MCF 10A (cell line): ENCODE measurements around the gene SULT1E1. TPM values are rescaled to one million over a fixed set of nuclear protein-coding genes. Genes with fewer than 3 reads are reported as not detected.

Experiments
- BruUV-seq: library from RNA; stranded (reverse); fragments of 400-500 nt; replicated peaks from 2 replicates; lab custom pipeline; 2021; lab: Mats Ljungman, UMichigan
- CTCF ChIA-PET: fragments of 300-600 bp; sonication (Branson Sonifier 250); formaldehyde crosslinking; extraction: SDS; loops from one replicate; lab custom pipeline; 2021; ENCODE audit warnings: antibody characterized with exemption, inconsistent platforms; lab: Yijun Ruan, JAX
- POLR2A ChIA-PET: fragments of 300-600, 350-650 bp; sonication (Branson Sonifier 250); formaldehyde crosslinking; extraction: SDS; loops from one replicate; lab custom pipeline; 2020; ENCODE audit warnings: antibody characterized with exemption, inconsistent platforms; lab: Yijun Ruan, JAX
- DNase-seq: peaks from one replicate; pipeline ENCODE4 v3.0.0-alpha.2; 2018; ENCODE audit not compliant: unreplicated experiment
- H3K27ac Mint-ChIP-seq: one replicate; pipeline ENCODE4 v1.8.0; 2022; ENCODE audit warnings: mild to moderate bottlenecking, low read depth, mixed read lengths; ENCODE audit not compliant: unreplicated experiment
- H3K27me3 Mint-ChIP-seq: one replicate; pipeline ENCODE4 v1.8.0; 2022; ENCODE audit warnings: mixed read lengths; ENCODE audit not compliant: insufficient read depth, unreplicated experiment
- H3K36me3 Mint-ChIP-seq: one replicate; pipeline ENCODE4 v1.8.0; 2022; ENCODE audit warnings: mild to moderate bottlenecking, moderate library complexity, mixed read lengths; ENCODE audit not compliant: insufficient read depth, unreplicated experiment
- H3K4me1 Mint-ChIP-seq: one replicate; pipeline ENCODE4 v1.8.0; 2022; ENCODE audit warnings: mixed read lengths; ENCODE audit not compliant: insufficient read depth, unreplicated experiment
- H3K4me3 Mint-ChIP-seq: one replicate; pipeline ENCODE4 v1.8.0; 2022; ENCODE audit warnings: mild to moderate bottlenecking, moderate library complexity, mixed read lengths; ENCODE audit not compliant: unreplicated experiment
- H3K9me3 Mint-ChIP-seq: one replicate; pipeline ENCODE4 v1.8.0; 2022; ENCODE audit warnings: mixed read lengths; ENCODE audit not compliant: unreplicated experiment
- CTCF ChIP-seq: fragments of 200-600 bp; IDR thresholded peaks from one replicate; pipeline ENCODE4 v1.8.0; 2022; ENCODE audit warnings: antibody characterized with exemption, mild to moderate bottlenecking; ENCODE audit not compliant: unreplicated experiment
- intact Hi-C: fragments of 100-400 bp; cut with micrococcal nuclease; formaldehyde crosslinking; loops from 2 replicates; pipeline ENCODE4 v1.14.1; 2022
- total RNA-seq: library from RNA; stranded (reverse); gene quantifications from 2 replicates; pipeline ENCODE4 v1.2.3, GENCODE V29; 2022

The SULT1E1 gene
- total RNA-seq, 1 experiment from 2014 or later = 6.5 TPM

GRCh38 chr4:69832326-69833030 is 27.5 kb downstream of the SULT1E1 start:
- CTCF ChIA-PET = interaction anchor here (0.6 to 2.6 kb wide), 3 partner anchors 9 to 49 kb away, joined by 3 to 19 read pairs (median 3); no protein-coding TSS in a partner anchor
- POLR2A ChIA-PET = interaction anchor here (0.7 to 0.8 kb wide), 2 partner anchors 12 to 41 kb away, joined by 3 read pairs; no protein-coding TSS in a partner anchor
- TF ChIP-seq CTCF = no peak
- H3K27ac Mint-ChIP-seq = no peak overlapping the region
- H3K4me3 Mint-ChIP-seq = no peak overlapping the region
- peaks cover 11% of the 10 kb centered on the region for H3K4me1 Mint-ChIP-seq
- no peaks in the 10 kb centered on the region for H3K27me3 Mint-ChIP-seq
- BruUV-seq = no TSS peak
- H3K36me3 Mint-ChIP-seq = peaks cover 8% of the 10 kb centered on the region
- intact Hi-C loops = no loop called here
- no peaks in the 10 kb centered on the region for H3K9me3 Mint-ChIP-seq
- no peak for DNase-seq

GRCh38 chr4:69831646-69832325 is 28.2 kb downstream of the SULT1E1 start:
- Mint-ChIP-seq H3K36me3 (peaks cover 4% of the 10 kb centered on the region), H3K27ac (no peak overlapping the region), H3K4me3 (no peak overlapping the region), H3K4me1 (peaks cover 11% of the 10 kb centered on the region), H3K9me3 (no peaks in the 10 kb centered on the region), H3K27me3 (no peaks in the 10 kb centered on the region)
- no TSS peak for BruUV-seq
- no peak for TF ChIP-seq CTCF
- ChIA-PET CTCF (interaction anchor here (1.1 to 2.6 kb wide), 4 partner anchors 8 to 49 kb away, joined by 3 to 19 read pairs (median 3); no protein-coding TSS in a partner anchor), POLR2A (no interaction called here)
- DNase-seq = no peak
- intact Hi-C loops = no loop called here

- no peaks in the 10 kb centered on the region for H3K27me3 Mint-ChIP-seq
- no peak for TF ChIP-seq CTCF
- DNase-seq = no peak
- peaks cover 11% of the 10 kb centered on the region for H3K4me1 Mint-ChIP-seq
- POLR2A ChIA-PET = interaction anchor here (2.3 kb wide), 1 partner anchor 123 kb away, joined by 5 read pairs; no protein-coding TSS in a partner anchor
- no peaks in the 10 kb centered on the region for H3K36me3 Mint-ChIP-seq
- no peak overlapping the region for H3K27ac Mint-ChIP-seq
- BruUV-seq = no TSS peak
- no peaks in the 10 kb centered on the region for H3K9me3 Mint-ChIP-seq
- intact Hi-C loops = no loop called here
- CTCF ChIA-PET = interaction anchor here (0.6 to 1.4 kb wide), 6 partner anchors 9 to 728 kb away, joined by 3 to 5 read pairs (median 4); no protein-coding TSS in a partner anchor
- H3K4me3 Mint-ChIP-seq = no peak overlapping the region
Observed at GRCh38 chr4:69831270-69831627, 28.7 kb downstream of the SULT1E1 start.
